Gastroesophageal sphincter (tissue), 3 donors: ENCODE data around the gene CDR2.

Source experiments
- CTCF ChIP-seq, 4 experiments: fragments of 200-600 bp in 2 of 4; fragments of 450-650 bp in 2 of 4; sonication (generic) in 1 of 4; IDR thresholded peaks; one replicate each; pipeline ENCODE4 v1.5.1; 2017 to 2019; ENCODE audit warnings: antibody characterized with exemption in 4 of 4, mild to moderate bottlenecking in 2 of 4, moderate library complexity in 2 of 4
- EP300 ChIP-seq: sonication (generic); formaldehyde crosslinking; IDR thresholded peaks from one replicate; pipeline ENCODE4 v1.6.1; 2017; ENCODE audit warnings: antibody characterized with exemption, mild to moderate bottlenecking
- POLR2A ChIP-seq, 2 donors: fragments of 450-650 bp; IDR thresholded peaks; one replicate each; pipeline ENCODE4 v1.6.1; 2017; ENCODE audit warnings: antibody characterized with exemption in 2 of 2, mild to moderate bottlenecking in 2 of 2, moderate library complexity in 1 of 2
- POLR2AphosphoS5 ChIP-seq: sonication (generic); formaldehyde crosslinking; IDR thresholded peaks from one replicate; pipeline ENCODE4 v1.6.1; 2017; ENCODE audit warnings: antibody characterized with exemption

GRCh38 chr16:22312897-22313781 is 61.3 kb downstream of the CDR2 start:
- TF ChIP-seq CTCF (IDR thresholded peaks at IDR 0.05) (no peak), POLR2A (IDR thresholded peaks at IDR 0.05) (no peak), EP300 (no peak), POLR2AphosphoS5 (no peak)
